22Rv1 (cell line): ENCODE results near the gene TBX2.
"Not testable (repeated sequence)": the region's sequence is repeated elsewhere in the genome, so short reads cannot be mapped to it uniquely, and the experiment has no call there.

Source experiments
- H3K27ac ChIP-seq: fragments of 450-650 bp; 2 replicates; pipeline ENCODE4 v1.5.1; 2017
- CTCF ChIP-seq: fragments of 450-650 bp; IDR thresholded peaks from 2 replicates; pipeline ENCODE4 v1.5.1; 2017; ENCODE audit warnings: mild to moderate bottlenecking
- ZFX ChIP-seq: fragments of 450-650 bp; IDR thresholded peaks from 2 replicates; pipeline ENCODE4 v1.6.1; 2017; ENCODE audit warnings: antibody characterized with exemption, borderline replicate concordance

TBX2 gene

GRCh38 chr17:61399131-61400065 is at the start of gene TBX2:
TSS of gene TBX2 (plus strand) at chr17:61399843. CDS start at chr17:61400177, 334 bp downstream.
- no peak for TF ChIP-seq ZFX
- peak; percentile 5; the same call in 1 of the 2 replicates for TF ChIP-seq CTCF
- H3K27ac ChIP-seq: peak within 1 kb of the TSS; percentile 46

GRCh38 chr17:61351745-61352407 is 47.8 kb upstream of the TBX2 start:
- TF ChIP-seq CTCF (no peak), ZFX (no peak)

GRCh38 chr17:61352408-61352770 is 47.3 kb upstream of the TBX2 start:
- TF ChIP-seq ZFX (no peak), CTCF (no peak)
- no peak overlapping the region for H3K27ac ChIP-seq

More at GRCh38 chr17:61351745-61352407, 47.8 kb upstream of the TBX2 start:
- no peak overlapping the region for H3K27ac ChIP-seq

GRCh38 chr17:61352781-61353491 is 46.7 kb upstream of the TBX2 start:
- no peak overlapping the region for H3K27ac ChIP-seq
- TF ChIP-seq ZFX (no peak), CTCF (no peak)

- H3K27ac ChIP-seq: no peak overlapping the region
- TF ChIP-seq CTCF: no peak
- no peak for TF ChIP-seq ZFX
Measured at GRCh38 chr17:61353615-61354014, 46.0 kb upstream of the TBX2 start.

- H3K27ac ChIP-seq: no peak overlapping the region
- TF ChIP-seq CTCF (no peak), ZFX (no peak)
Measured at GRCh38 chr17:61354895-61355874, 44.5 kb upstream of the TBX2 start.

GRCh38 chr17:61357061-61357460 is 42.6 kb upstream of the TBX2 start:
- H3K27ac ChIP-seq: peak overlapping the region; percentile 60

- H3K27ac ChIP-seq: not testable (repeated sequence)
Measured at GRCh38 chr17:61359513-61359912, 40.1 kb upstream of the TBX2 start.
